Lower leg skin (tissue), 3 donors: ENCODE measurements around the gene CLTC.

ENCODE experiments used
- CTCF ChIP-seq, 3 donors: fragments of 450-650 bp; IDR thresholded peaks; one replicate each; pipeline ENCODE4 v1.5.1; 2016; ENCODE audit warnings: antibody characterized with exemption in 3 of 3, mild to moderate bottlenecking in 3 of 3, moderate library complexity in 2 of 3
- POLR2A ChIP-seq, 2 donors: fragments of 450-650 bp; IDR thresholded peaks; one replicate each; pipeline ENCODE4 v1.6.1; 2016 to 2017; ENCODE audit warnings: antibody characterized with exemption in 2 of 2, mild to moderate bottlenecking in 1 of 2, moderate library complexity in 1 of 2

GRCh38 chr17:59607817-59608403 is 11.8 kb upstream of the CLTC start:
- TF ChIP-seq CTCF (IDR thresholded peaks at IDR 0.05) (no peak), POLR2A (IDR thresholded peaks at IDR 0.05) (no peak)
